NCI-H446 (cell line): ENCODE data around the gene MYO10.
"Not testable (repeated sequence)": the region's sequence is repeated elsewhere in the genome, so short reads cannot be mapped to it uniquely, and the experiment has no call there.

ENCODE experiments used
- DNase-seq, 2 experiments: peaks; one replicate each; lab custom pipeline; 2025; lab: John Stamatoyannopoulos, UW

Gene MYO10

DNA sequence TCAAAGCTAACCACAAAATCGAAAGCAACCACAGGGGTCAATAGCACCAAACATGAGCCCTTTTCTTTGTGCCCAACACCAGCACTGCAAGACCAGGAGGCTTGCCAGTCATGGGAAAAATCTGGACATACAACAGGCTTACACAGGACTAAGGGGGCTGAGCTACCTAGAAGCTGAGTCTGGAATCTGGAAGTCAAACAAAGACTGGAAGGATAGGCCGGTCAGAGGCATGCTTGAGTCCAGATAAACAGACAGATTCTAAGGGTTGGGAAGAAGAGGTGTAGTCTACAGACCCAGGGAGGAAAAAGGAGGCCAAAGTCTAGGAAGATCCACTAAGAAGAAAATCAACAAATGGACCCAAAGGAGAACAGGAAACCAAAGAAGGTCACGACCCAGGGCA is 73.3 kb downstream of the MYO10 start:
- DNase-seq: no peak

DNA sequence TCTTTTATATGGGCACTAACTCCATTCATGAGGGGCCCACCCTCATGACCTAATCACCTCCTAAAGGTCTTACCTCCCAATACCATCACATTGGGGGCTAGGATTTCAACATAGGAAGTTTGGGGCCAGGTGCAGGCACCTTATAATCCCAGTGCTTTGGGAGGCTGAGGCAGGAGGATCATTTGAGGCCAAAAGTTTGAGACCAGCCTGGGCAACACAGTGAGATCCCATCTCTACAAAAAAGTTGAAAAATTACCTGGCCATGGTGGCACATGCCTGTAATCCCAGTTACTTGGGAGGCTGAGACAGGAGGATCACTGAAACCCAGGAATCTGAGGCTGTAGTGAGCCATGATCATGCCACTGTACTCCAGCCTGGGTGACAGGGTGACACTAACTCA is 76.7 kb downstream of the MYO10 start:
- no peak for DNase-seq

DNA sequence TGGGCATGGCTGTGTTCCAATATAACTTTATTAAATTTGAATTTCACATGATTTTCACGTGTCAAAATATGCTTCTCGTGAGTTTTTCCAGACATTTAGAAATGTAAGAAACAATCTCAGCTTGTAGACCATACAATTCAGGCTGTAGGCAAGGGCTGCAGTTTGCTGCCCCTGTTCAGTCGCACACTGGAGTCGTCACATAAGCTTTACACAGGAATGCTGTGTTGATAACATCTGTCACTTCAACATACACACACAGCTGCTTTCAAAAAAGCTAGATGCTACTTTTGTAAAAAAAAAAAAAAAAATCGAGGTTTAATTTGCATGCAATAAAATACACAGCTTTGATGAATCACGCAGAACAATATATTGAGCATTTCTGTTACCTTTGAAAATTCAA is 77.9 kb downstream of the MYO10 start:
- DNase-seq: no peak

DNA sequence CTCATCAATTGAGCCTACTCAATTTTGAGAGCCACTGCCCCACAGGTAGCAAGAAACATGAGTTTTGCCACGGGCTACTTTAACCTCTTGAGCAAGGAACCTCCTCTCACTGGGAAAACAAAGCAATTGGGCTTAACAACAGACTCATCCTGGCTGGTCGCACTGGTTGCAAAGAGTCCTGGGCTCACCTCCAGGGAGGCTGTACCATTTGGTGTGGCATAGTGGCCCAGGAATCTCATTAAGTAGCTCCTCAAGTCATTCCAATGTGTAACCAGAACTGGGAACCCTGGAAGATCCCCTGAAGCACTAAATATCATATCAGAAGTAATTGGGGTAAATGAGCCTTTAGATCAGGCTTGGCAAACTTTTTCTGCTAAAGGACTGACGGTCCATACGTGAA is 78.5 kb downstream of the MYO10 start:
- DNase-seq: no peak

DNA sequence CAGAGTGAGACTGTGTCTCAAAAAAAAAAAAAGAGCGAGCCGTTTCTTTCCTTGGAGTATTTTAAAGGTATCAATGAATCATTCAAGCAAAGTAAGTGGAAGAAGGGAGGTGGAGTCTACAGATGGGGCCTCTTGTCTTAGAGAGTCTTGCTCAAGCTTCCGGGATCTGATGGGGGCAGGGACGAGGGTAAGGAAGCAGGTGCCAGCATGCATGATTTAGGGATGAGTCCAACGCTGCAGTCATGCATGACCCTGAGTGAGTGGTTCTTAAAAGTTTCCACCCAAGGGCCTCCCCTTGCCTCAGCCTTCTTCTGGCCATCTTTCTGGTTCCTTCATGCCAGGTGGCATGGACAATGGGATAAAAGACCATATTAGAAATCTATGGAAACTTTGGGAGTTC is 79.6 kb downstream of the MYO10 start:
- no peak for DNase-seq

DNA sequence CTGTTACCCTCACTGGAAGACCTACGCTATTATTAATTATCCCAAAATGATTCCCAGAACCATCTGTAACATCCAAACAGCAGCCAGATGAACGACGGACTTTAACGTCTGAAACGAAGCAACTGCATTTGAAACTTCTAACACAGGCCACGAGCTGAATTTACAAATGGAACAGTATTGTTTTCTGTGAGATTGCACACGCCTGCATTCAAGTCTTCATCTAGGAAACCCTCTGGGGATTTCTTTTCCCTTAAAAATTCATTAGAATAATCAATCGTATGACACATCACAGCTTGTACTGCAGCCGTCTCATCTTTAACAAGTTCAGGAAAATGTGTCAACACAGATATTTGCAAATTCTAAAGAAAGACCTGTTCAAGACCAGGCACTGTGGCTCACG is 80.2 kb downstream of the MYO10 start:
- DNase-seq: no peak

DNA sequence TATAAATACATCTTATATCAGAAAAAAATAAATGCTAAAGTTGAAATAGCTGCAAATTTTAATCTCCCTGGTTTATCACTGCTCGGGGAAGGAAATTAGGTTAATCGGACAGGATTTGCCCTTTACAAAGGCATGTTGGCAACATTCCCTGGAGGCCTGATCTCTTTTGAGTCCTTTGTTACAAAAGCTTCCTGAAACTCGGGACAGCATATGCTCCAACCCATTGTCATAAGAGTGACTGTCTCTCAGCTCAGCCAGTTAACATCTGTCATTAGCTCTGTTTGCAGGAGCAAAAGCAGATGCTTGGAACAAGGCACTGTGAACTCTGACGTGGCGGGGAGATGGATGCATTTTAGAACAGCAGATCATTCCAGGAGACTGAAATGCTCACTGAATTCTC is 80.6 kb downstream of the MYO10 start:
- peak; percentile 25 to 78 for DNase-seq

DNA sequence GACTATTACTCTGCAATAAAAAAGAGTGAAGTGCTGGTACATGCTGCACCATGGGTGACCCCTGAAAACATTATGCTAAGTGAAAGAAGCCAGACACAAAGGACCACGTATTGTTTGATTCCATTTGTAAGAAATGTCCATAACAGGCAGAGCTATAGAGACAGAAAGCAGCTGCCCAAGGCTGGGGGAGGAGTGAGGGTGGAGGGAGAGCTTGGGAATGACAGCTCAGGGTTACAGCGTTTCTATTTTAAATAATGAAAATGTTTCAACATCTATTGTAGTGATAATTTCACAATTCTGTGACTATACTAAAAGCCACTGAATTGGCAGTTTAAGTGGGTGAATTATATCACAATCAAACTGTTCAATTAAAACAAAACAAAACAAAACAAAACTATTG is 81.7 kb downstream of the MYO10 start:
- DNase-seq: no peak

DNA sequence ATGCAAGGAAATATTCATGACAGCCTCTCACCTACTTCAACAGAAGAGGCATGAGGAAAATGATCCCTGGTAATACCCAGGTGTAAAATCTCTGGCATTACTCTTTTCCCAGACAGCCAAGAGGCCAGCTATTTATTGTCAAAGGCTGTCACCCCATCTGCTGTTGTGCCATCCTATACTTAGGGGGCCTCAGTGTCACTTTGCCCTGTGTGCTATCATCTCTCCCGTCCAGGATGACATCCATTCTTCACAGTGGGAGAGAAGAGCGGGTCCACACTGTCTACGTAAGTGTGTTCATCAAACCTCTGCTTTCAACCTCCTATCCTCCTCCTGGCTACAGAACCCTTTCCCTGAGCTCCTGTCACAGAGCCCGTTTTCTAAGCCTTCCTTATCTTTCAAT is 82.6 kb downstream of the MYO10 start:
- DNase-seq: no peak

DNA sequence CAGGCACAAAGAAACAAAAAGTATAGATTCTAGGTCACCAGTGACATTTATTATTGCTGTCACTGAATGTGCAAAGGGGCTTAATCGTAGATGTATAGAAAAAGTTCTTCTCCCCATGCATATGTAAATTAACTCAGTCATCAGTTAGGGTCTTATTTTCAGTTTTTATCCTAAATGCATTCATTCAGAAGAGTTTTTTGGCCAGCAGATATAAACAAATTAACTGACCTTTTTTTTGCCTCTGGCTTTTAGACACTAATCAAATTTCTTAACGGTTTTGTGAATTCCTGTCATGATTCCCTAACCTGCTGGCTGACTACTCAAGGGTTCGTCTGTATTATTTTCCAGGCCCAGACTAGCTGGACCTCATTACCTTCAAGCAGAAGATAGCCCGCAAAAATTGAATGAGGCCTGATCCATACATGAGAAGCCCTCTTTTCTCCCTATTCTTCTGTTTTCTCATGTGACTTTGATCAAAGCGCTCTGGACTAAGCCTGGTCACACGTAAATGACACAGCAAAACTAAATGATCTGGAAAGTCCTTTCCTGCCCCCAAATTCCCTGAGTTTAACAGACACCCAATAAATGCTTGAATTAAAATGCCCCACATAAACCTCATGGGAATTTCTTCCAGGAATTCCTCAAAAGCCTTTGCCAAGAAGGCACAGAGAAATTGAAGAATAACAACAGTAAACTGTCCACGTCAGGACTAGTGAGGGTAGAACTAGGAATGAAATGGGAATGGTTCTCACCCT is 83.7 kb downstream of the MYO10 start:
- DNase-seq: no peak

DNA sequence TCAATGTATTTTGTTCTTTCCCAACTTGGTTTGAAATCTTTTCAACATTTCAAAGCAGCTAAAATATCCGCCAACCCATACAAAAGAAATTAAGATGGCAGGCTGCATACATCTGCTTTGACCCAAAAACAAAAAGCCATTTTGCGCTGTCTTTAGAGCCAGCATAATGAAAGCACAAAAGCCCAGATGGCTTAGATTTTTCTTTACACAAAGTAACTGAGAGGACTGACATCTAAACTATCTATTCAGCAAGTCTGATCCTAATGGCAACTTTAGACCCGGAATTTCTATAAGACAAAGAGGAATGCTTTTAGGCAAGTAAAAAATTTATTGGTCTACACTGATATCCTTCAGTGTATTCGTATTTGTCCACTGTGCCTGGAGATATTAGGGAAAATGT is 86.3 kb downstream of the MYO10 start:
- peak in 1 of 2 experiments; percentile 41 for DNase-seq

DNA sequence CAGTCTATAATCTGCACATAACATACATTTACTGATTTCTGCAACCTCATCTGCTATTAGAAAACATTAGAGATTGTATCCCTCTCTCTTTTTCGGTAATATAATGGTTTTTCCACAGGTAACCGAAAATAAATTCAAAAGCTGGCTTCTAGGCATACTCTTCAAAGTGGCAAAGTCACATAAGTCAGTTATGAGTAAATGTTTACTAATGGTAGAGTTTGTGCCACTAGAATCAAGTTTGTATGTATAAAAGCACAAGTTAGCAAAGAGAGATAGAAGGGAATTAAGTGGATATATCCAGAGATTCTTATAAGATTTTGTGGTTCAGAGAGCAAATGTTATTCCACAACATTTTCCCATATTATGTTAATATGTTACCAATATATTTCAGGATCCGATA is 86.9 kb downstream of the MYO10 start:
- no peak for DNase-seq

DNA sequence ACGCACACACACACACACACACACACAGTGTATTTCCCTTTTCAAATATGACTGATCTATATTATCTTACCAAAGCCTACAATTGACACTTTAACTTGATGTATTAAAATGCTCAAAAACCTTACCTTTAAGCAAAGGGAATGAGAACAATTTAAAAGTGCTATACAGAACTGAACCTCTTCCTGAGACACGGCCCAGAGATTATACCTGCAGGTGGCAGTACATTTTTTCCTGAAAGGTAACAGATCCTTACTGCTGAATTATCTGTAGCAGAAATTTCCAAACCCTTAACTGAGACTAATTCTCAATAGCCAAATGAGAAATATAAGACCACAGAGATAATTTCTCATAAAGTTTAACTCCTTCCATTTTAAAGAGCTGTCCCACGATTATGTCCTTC is 91.1 kb downstream of the MYO10 start:
- no peak for DNase-seq

DNA sequence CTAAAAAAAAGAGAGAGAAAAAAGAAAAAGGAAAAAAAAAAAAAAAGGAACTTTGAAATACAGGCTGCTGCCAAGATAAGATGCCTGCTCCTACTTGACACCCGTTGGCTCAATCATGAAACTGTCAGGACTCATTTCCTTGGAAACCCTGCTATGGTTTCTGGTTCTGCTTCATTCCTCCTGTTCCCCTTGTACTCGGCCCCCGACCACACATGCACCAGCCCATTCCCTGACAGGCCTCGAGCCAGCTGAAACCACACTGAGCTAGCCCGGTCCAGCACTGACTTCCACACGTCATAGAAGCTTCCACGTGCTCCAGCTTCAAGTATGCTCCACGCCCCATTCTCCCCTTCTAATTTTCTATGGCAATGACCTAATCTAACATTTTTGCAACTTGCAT is 93.2 kb downstream of the MYO10 start:
- no peak for DNase-seq

DNA sequence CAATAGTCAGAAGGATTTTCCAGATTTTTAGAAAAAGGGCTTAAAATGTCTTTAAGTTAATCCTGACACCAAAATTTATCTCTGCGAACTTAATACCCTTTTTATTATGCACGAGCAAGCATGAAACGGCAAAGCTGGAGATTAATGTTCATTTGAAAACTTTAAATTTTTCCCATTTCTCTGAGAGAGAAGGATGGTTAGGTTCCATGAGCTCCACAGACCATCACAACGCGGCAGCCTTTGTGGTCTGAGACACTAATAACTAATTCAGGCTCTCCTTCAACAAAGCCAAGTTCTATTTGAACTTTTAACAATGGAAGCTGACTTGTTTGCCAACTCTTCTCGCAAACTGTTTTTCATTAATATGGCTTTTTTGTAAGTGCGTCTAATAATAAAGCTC is 94.7 kb downstream of the MYO10 start:
- no peak for DNase-seq

DNA sequence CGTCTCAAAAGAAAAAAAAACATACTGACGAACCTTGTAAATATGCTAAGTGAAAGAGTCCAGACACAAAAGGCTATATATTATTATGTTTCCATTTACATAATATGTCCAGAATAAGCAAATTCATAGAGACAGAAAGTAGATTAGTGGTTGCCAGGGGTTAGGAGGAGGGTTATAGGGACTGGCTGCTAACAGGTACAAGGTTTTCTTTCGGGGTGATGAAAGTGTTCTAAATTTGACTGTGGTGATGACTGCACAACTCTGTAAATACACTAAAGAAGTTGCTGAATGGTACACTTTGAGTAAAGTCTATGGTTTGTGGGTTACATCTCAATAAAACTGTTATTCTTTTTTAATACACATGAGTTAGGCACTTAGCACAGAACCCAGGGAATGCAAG is 98.8 kb downstream of the MYO10 start:
- DNase-seq: no peak

DNA sequence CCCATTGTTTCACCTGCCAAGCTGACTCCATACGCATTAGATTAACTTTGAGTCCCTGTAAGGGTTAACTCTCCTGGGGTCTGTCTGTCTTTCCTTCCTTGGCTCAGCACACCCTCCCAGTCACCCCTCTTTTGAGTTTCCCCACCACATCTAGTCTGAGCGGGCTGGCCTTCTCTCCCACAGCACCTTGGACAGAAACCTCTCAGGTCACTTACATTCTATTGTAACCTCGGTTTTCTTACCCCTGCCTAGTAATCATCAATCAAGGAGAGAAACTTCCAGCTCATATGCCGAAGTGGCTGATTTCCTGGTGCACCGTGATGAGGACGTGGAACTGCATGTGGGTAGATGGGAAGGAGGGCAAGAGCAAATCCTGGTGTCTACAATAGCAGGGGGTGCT is 102.1 kb downstream of the MYO10 start:
- DNase-seq: no peak

DNA sequence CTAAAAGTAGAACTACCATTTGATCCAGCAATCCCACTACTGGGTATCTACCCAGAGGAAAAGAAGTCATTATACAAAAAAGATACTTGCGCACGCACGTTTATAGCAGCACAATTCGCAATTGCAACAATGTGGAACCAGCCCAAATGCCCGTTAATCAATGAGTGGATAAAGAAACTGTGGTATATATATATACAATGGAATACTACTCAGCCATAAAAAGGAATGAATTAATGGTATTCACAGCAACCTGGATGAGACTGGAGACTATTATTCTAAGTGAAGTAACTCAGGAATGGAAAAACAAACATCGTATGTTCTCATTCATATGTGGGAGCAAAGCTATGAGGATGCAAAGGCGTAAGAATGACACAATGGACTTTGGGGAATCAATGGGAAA is 104.8 kb downstream of the MYO10 start:
- DNase-seq: not testable (repeated sequence)

DNA sequence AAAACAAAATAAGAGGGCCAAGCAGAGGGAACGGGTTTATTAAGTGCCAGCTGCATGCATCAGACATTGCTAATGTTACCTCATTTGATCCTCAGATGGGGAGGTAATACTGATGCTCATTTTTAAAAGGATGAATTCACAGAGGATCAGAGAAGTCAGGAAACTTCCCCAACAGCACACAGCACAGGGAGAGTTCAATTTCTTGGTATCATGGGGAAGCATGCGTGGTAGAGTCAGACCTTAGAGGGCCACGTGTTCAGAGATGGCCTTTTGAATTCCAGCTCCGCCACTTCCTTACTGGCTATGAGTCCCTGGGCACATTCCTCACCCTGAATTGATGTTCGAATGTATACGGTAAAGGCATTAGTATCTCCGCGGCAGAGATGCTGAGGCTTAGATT is 108.3 kb downstream of the MYO10 start:
- DNase-seq: no peak

DNA sequence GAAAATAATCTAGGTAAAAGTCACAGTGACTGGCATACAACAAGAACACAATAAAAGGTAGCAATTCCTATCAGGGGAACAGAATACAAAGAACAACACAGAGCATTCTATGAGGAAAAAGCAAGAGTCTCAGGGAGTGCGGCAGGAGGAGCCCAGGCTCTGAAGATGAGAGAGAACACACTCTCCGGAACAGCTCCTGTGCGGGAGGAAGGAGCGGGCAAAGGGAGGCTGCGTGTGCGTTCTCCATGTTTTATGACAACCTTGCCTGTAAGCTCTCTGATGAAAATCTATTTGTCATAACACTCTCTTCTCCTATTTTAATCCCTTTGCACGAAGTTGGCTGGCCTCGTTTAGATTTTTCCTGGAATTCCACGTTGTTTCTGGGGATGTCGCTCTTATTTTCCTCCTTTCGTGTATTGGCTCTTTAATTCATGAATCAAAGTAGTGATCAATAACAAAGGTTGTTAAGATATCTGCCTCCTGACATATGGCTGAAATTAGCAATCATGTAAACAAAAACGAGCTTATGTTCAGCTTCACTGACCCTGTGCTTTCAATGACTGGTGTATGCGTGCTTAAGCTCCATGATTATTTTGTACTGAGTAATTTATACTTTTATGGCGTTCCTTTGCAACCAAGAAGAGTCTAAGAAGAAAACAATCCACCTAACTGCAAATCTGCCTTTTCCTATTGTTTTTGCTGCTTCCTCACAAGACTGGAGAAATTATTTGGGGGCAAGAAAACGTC is 109.5 kb downstream of the MYO10 start:
- no peak for DNase-seq

DNA sequence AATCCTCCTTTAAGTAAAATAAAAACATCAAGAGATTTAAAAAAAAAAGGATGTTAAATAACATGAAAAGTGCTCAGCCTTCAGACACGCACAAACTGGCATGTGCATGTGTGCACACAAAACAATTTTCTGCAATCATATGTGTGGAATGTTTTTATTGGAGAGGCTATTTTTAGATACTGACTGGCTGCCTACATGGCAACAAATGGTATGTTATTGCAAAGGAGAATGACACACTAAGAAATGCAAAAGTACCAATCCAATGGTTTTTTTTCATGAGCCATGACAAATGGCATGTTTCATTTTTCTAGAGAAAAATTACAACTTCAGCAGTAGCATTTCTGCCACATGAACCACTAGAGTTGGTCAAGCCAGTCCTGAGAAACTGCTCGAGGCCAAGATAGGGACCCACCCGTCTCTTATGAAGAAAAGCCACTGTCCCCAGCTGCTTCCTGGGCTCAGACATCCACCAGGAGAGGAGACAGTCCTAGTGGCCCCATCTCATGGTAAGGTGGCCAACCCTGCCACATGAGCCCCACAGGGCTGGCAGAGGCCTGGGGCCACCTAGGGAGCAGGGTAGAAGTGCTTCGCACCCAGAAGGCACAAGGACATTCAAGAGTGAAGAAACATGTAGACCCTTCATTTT is 116.4 kb downstream of the MYO10 start:
- DNase-seq: no peak

DNA sequence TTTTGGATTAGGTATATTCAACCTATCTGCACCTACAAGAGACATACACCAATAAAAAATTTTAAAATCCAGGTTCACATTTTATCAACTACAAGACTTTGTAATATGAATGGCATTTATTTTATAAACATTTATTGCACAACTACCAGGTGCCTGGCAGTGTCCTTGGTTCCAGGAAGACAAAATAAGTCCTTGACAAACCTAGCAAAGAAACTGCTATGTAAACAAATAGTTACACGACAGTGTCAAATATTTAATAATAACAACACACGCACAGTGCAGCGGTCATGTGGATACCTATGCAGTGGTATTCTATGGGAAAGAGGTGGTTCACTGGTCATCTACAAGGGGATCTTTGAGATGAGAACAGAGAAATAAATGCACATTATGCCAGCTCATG is 120.7 kb downstream of the MYO10 start:
- DNase-seq: no peak

DNA sequence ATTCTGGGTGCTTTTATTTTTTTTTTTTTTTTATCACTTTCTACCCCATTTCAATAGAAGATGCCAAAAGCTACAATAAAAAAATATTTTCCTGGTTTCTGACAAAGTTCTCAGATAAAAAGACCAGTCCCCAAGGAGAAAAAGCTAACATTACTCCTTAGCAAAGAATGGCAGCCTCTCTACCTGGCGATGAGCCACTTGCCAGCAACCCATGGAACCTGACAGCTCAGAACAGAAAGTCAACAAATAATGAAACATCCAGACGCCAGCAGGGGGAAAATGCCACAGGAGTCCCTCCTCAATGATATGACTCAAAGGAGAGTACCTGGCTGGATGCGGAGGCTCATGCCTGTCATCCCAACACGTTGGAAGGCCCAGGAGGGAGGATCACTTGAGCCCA is 123.2 kb downstream of the MYO10 start:
- DNase-seq: peak in 1 of 2 experiments; percentile 28
